ENCODE results near the gene TAOK2.

DNA sequence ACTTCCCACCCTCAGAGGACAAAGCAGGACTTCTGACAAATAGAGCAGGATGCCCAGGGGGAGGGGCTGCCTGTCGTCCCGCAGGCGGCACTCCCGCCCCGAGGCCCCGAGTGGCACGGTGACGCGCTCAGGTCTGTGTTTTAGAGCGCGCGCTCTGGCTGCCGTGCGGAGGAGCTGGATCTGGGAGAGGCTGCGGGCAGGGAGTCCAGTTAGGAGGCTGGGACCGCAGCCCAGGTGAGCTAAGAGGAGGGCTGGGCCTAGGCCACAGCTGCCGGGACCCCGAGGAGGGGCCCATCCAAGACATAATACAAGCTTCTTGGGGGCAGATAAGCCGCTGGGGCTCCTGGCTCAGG is 30.7 kb downstream of the TAOK2 start:
- TF ChIP-seq, protein P1, sequence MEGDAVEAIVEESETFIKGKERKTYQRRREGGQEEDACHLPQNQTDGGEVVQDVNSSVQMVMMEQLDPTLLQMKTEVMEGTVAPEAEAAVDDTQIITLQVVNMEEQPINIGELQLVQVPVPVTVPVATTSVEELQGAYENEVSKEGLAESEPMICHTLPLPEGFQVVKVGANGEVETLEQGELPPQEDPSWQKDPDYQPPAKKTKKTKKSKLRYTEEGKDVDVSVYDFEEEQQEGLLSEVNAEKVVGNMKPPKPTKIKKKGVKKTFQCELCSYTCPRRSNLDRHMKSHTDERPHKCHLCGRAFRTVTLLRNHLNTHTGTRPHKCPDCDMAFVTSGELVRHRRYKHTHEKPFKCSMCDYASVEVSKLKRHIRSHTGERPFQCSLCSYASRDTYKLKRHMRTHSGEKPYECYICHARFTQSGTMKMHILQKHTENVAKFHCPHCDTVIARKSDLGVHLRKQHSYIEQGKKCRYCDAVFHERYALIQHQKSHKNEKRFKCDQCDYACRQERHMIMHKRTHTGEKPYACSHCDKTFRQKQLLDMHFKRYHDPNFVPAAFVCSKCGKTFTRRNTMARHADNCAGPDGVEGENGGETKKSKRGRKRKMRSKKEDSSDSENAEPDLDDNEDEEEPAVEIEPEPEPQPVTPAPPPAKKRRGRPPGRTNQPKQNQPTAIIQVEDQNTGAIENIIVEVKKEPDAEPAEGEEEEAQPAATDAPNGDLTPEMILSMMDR (IDR thresholded peaks at IDR 0.05; ENCODE audit: low read length) = no peak
- no peak for TF ChIP-seq EZH2 (IDR thresholded peaks at IDR 0.05; ENCODE audit: borderline replicate concordance, low read length)

Measured in OCI-LY1 (cell line).